Stimulated activated CD8-positive, alpha-beta memory T cell treated with anti-CD3 and anti-CD28 coated beads, Interleukin-12 subunit alpha, Interleukin-12 subunit beta, amount 100 ng/mL, for 24 hours (primary cell): ENCODE data around the gene MBOAT1.
"Not testable (repeated sequence)": the region's sequence is repeated elsewhere in the genome, so short reads cannot be mapped to it uniquely, and the experiment has no call there.

Experiments used
- DNase-seq: peaks from one replicate; pipeline ENCODE4 v3.0.0-alpha.2; 2020; ENCODE audit errors: extremely low read depth

MBOAT1 gene

DNA sequence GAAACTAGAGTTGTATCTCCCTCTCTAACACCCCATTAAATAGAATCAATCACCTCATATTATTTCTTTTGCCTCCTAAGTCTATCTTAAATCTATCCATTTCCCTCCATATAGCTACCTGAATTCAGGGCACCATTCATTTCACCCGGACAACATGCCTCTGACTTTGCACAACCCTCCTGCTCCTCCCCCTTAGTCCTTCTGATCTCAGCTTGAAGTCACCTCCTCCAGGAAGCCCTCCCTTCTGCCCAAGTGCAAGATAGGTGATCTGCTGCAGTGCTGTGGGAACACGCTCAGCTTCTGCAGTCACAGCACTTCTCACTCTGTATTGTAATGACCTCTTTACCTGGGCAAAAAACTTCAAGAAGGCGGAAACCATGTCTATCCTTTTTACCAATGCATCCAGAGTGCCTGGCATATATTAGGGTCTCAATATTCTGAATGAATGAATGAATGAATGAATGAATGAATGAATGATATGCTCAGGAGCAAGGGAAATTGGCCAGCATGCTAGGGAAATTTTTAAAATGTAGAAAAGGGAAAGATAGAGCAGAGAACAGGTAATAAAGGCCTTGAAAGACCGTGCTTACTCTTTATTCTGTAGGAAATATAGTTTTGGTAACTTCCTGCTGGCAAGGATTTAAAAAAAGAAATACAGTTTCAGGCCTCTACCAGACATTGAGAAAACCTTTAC, 41.7 kb downstream of the MBOAT1 start:
- DNase-seq: no peak

DNA sequence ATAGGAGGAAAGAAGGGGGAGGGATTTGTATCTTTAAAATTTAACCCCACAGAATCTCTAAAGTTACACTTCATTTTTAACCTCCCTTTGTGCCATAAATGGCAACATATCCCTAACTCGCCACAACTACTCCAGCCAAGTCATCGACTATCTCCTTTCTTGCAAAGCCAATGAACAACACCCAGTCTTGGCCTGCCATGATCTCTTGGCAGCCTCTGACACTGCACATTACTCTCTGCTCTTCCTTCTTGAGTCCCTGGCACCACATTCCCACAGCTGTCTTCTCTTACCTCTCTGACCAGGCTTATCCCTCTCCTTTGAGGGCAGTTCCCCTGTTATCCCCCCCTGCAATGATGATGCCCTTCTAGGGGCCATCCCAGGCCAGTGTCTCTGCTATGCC, 42.5 kb downstream of the MBOAT1 start:
- DNase-seq: no peak

DNA sequence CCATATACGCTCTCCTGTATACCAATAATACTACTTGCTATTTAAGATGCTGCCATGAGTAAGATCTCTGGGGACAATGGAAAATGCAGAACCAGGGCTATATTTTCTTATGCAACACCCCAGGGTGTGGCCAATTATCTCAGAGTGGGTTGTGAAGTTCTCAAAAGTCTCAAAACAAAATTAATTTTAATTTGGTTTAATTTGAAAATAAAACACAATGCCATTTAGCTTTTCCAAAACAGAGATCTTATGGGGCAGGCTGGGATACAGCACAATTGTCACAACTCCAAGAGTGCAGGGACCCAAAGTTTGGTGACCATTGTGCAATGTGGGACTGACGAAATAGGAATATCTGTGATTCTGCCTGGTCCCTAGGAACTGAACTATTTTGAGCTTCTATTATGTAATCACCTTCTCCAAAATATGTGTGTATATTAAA, 43.1 kb downstream of the MBOAT1 start:
- no peak for DNase-seq

DNA sequence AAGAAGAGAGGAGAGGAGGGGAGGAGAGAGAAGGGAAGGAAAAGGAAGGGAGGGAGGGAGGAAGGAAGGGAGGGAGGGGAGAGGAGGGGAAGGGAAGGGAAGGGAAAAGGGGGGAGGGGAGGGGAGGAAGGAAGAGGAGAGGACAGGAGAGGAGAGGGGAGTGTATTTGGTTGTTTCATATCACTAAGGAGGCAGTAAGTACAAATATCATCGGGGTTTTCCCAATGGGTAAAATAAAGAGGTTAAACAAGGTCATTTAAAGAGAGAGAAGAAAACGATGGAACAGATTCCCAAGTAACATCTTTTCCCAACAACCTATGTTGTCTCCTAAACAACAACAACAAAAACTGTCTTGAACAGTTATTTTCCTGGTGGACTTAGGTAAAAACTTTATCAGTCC, 43.6 kb downstream of the MBOAT1 start:
- DNase-seq: no peak

DNA sequence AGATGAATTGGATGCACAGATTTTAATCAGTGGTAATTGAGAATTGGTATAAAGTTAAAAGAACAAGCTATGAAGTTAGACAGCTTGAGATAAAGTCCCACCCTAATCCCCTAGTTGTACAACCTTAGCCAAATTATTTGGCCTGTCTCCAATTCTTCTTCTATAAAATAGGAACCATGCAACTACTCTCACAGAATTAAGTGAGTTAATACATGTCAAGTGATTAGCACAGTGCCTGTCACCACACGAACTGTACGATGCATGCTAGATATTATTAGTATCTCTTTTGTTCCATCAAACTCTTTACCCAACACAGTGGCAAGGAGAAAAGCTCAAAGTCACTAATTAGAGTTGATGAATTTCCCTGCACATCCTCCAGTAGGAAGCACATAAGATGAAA, 44.7 kb downstream of the MBOAT1 start:
- no peak for DNase-seq

DNA sequence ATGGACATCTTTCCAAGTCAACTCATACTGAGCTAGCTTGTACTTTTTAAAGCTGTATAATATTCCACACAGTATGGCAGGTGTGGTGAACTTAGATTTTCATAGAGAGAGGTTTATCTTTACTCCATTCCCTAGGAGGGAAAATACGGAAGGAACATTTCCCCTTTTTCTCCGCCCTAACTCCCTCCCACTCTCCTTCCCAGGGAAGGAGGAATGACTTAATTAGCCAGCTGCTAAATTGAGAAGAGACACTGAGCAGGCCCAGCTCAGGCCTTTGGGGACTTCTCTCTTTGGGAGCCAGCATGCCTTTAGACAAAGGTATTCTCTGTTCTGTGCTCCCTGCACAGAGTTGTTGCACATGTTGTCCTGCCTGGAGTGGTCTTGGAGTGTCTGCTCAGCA, 46.1 kb downstream of the MBOAT1 start:
- no peak for DNase-seq

DNA sequence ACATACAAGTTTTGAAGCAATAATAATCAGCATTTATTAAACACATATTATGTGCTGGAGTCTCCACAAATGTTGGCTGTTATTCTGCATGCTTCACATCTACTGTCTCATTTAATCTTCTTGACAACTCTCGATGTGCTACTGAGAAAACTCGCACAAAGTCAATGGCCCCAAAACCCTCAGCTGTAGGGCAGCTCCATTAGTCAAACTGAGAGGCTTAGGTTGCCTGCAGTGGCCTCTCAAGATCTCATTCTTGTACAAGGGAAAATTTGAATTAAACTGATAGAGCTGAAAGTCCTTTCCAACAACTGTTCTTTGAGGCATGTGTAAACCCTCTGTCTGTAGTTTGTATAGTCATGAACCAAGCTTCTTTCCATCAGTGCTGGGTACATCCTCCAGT, 49.8 kb downstream of the MBOAT1 start:
- DNase-seq: no peak

DNA sequence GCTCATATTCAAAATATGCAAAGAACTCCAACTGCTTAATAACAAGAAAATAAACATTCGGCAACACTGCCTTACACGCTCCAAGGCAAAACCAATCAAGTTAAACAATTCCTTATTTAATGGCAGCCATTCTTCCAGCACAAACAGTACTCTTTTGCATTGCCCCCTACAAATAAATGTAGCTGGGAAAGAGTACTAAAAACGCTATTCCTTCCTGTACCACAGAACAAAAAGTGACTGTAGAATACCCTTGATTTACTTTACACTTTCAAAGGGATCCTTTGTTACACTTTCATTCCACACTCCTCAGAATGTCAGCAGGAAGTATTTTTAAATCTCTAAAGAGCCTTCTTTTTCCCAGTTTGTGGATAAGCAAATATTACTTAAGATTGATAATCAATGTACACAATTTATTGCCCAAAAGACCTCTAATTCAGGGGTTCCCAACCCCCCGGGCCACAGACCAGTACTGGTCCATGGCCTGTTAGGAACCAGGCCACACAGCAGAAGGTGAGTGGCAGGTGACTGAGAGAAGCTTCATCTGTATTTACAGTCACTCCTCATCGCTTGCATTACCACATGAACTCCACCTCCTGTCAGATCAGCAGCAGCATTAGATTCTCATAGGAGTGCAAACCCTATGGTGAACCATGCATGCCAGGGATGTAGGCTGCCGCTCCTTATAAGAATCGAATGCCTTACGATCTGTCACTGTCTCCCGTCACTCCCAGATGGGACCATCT, 51.6 kb downstream of the MBOAT1 start:
- no peak for DNase-seq

DNA sequence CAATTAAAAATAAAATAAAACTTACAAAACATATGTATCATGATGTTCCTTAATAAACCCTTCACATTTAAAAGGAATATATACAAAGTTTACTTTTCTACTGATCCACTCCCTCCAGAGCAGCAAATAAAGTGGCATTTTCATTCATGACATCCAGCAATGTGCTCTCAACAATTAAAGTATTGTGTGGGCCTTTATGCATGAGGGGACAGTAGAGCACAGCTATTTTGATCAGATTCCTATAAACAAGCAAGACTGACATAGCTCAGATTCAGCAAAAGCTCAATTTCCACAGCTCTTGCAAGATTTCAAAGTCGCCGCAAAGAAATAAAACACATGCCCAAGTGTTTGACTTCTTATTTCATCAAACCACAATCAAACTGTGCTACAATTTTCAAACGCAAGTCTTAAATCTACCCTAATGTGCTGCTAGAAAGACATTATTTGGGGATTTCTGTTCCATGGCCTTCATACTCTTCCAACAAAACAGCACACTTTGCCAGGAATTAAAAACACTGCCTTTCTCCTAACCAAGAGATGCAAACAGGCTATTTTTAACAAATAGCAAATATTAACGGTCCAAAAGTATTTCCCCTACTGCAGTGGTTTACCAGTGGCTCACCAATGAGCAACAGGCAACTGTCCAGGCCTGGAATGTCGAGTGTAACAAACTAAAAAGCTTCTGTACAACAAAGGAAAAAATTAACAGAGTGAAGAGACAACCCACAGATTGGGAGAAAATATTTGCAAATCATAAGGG, 52.3 kb downstream of the MBOAT1 start:
- DNase-seq: no peak

DNA sequence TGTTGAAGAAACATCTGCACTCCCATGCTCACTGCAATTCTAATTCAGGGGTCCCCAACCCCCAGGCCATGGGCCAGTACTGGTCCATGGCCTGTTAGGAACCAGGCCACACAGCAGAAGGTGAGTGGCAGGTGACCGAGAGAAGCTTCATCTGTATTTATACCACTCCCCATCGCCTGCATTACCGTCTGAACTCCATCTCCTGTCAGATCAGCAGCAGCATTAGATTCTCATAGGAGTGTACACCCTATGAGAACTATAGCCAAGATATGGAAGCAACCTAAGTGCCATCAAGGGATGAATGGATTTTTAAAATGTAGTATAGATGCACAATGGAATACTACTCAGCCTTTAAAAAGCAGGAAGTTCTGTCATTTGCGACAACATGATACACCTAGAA, 53.2 kb downstream of the MBOAT1 start:
- no peak for DNase-seq

DNA sequence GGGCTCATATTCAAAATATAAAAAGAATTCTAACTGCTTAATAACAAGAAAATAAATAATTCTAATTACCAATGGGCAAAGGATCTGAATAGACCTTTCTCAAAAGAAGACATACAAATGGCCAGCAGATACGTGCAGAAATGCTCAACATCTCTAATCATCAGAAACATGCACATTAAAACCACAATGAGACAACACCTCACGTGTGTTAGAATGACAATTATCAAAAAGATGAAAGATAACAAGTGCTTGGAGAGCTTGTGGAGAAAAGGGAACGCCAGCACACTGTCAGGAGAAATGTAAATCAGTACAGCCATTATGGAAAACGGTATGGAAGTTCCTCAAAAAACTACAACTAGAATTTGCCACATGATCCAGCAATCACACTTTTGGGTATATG, 53.6 kb downstream of the MBOAT1 start:
- no peak for DNase-seq

DNA sequence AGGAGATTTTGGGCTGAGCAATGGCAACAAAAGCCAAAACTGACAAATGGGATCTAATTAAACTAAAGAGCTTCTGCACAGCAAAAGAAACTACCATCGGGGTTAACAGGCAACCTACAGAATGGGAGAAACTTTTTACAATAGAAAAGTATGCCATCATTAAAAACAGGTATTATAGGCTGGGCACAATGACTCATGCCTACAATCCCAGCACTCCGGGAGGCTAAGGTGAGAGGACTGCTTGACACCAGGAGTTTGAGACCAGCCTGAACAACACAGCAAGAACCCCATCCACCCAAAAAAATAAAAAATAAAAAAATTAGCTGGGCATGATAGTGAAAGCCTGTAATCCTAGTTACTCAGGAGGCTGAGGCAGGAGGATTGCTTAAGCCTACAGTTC, 55.4 kb downstream of the MBOAT1 start:
- no peak for DNase-seq

DNA sequence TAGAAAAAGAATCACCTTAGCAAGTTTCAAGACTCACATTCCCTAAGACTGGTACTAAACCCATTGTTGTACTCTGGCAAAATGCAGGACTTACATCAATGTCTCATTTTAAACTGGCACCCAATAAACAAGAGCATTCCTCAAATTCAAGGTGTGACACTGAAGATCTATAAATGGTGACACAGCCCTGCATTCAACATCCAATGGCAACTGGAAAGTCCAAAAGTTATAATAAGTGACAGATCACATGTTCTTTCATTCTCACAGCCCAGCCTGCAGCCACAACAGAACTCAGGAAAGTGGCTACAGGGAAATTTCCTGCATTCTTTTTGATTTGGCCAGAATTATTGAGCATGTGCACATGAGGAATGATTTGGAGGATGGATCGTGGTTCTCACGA, 57.5 kb downstream of the MBOAT1 start:
- DNase-seq: no peak

DNA sequence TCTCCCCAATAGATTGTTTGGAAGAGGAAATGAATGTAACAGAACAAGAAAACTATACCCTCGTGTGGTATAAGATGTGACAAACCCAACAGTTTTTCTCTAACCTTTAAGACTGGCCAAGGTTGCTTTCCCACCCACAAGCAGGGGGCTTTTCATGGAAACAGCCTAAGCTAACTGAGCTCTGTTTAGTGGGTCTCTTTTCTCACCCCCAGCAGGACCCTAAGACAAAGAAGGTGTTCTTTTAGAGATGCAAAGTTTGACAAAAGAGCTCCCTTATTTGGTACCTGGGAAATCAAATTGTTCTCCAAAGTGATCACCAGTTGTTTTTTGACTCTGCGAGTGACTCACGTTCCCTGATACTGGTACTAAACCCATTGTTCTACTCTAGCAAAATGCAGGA, 59.1 kb downstream of the MBOAT1 start:
- DNase-seq: no peak

DNA sequence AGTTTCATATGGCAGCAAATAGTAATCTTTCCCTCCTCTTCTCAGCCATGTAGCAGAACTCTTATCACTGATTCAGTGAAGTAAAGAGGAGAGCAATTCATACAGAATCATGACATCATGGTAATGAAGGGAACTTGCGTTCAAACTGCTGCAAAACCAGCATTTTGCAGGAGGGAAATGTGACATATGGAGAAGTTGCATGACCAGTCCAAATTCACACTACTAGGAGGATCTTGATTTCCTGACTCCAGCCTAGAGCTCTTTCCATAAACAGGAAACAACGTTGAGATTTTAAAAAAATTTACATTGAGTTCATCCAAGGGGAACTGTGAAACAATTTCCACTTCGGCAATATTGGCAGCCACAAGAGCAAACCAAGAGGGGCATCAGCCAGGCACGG, 63.8 kb downstream of the MBOAT1 start:
- no peak for DNase-seq

DNA sequence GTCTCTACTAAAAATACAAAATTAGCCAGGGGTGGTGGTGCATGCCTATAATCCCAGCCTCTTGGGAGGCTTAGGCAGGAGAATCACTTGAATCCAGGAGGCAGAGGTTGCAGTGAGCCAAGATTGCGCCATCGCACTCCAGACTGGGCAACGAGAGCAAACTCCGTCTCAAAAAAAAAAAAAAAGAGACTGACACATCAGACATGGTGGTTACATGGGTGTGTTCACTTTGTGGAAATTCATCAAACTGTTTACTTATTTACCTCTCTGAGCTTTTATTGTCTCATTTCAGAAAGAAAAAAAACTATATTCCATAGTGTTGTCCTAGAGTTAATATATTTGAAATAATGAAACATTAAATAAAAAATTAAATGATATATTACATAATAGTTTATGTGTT, 64.8 kb downstream of the MBOAT1 start:
- DNase-seq: no peak

DNA sequence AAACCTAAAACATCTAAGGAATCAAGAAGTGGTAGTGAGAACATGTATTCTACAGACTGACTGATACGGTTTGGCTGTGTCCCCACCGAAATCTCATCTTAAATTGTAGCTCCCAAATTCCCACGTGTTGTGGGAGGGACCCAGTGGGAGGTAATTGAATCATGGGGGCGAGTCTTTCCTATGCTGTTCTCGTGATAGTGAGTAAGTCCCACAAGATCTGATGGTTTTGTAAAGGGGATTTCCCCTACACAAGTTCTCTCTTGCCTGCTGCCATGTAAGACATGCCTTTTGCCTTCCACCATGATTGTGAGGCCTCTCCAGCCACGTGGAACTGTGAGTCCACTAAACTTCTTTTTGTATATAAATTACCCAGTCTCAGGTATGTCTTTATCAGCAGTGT, 65.4 kb downstream of the MBOAT1 start:
- DNase-seq: not testable (repeated sequence)

DNA sequence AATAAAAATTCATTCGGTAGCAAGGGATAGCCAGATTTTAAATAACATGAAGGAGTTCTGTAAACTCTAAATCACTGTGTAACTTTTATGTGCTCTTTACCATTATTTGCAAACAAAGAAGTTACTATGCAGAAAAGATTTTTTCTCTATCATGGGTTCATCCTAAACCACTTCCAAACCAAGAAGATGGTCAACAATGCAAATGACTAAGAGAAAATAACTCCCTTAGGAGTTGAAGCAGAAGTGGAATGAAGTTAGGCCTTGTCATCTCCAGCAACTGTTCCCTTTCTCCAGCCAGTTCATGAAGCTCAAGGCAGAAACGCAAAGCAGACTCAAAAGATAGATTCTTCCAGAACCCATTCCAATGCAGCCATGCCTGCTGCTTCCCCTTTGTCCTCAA, 66.0 kb downstream of the MBOAT1 start:
- DNase-seq: no peak

DNA sequence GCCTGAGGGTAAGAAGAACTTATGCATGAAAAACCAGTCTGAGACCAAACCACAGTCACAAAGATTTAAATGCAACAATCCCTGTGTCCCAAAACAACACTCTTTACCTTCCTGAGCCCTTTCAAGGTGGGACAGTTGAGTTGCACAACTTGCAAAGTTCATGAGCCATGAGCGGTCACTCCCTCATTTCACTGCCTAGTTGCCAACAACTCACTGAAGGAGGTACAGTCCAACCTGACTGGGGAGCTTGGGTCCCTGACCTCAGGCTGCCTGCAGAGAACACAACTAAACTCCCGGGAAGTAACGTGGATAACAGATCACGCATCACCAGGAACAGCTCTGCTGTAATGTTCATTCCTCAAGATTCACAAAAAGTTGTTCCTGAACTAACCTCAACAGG, 69.4 kb downstream of the MBOAT1 start:
- DNase-seq: no peak

DNA sequence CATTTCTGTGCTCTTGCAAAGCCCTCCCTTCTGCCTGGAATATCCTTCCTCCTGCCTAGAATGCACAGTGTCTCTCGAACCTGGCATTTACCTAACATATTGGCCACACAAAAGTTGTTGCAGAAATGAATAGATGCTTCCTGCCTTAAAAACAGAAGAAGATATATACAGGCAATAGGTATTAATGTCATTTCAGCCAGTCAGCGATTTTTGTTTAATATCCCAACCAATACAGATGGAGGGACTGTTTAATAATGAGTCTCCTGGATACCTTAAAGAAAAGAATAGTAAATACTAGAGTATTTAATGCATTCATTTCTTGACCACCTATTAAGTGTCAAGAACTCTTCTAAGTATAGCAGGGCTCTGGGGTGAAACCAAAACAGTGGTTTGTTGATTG, 70.3 kb downstream of the MBOAT1 start:
- DNase-seq: no peak

DNA sequence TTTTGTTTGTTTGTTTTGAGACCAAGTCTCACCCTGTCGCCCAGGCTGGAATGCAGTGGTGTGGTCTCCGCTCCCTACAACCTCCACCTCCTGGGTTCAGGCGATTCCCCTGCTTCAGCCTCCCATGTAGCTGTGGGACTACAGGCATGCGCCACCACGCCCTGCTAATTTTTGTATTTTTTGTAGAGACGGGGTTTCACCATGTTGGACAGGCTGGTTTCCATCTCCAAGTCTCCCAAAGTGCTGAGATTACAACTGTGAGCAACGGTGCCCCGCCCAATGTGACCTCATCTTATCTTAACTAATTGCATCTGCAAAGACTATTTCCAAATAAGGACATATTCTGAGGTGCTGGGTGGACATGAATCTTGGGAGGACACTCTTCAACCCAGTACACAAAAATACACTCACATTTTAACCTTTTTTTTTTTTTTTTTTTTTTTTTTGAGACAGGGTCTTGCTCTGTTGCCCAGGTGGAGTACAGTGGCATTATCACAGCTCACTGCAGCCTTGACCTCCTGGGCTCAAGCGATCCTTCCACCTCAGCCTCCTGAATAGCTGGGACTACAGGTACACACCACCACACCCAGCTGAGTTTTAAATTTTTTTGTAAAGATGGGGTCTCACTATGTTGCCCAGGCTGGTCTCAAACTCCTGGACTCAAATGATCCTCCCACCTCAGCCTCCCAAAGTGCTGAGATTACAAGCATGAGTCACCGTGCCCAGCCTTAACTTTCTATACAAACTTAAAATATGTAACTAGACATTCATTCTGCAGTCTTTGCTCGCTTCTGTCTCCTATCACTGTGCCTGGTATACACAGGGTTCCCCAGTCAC, 72.9 kb downstream of the MBOAT1 start:
- not testable (repeated sequence) for DNase-seq

DNA sequence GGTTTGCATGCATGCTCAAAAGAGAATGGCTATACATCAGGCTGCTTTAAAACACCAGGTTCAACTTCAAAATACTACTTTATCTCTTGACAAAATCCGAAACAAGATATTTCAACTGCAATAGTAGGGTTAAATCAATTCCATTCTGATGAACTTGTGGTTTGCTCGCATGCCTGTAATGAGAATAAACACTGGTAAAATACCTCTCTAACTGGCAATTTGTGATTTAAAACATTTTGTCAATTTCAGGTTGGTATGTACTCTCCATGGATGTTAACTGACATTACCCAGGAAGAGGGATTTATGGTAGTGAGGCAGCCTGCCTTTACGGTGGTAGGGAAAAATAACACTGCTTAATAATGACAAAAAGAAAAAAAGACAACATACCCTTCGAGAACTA, 74.4 kb downstream of the MBOAT1 start:
- DNase-seq: no peak
